ENCODE measurements around the gene TTC17.
"Not testable (repeated sequence)": the region's sequence is repeated elsewhere in the genome, so short reads cannot be mapped to it uniquely, and the experiment has no call there.

Gene TTC17

GRCh38 chr11:43447151-43447550 is 88.4 kb downstream of the TTC17 start:
- H3K27me3 ChIP-seq (ENCODE audit: control insufficient read depth, insufficient read depth, low read length, poor library complexity, severe bottlenecking), result no peaks in the 10 kb centered on the region
- H3K4me1 ChIP-seq (ENCODE audit: control insufficient read depth, insufficient read depth, low read length), result peaks cover 6% of the 10 kb centered on the region
- H3K9me3 ChIP-seq (ENCODE audit: control insufficient read depth, low read length), result no peaks in the 10 kb centered on the region
- H3K27ac ChIP-seq (ENCODE audit: insufficient read depth, low read depth, low read length, poor library complexity, severe bottlenecking), result no peak overlapping the region
- H3K36me3 ChIP-seq (ENCODE audit: control insufficient read depth, insufficient read depth, low read length), result peaks cover 56% of the 10 kb centered on the region
- no peak overlapping the region for H3K4me3 ChIP-seq (ENCODE audit: insufficient read depth, low read depth, low read length)

GRCh38 chr11:43458486-43458885 is 99.8 kb downstream of the TTC17 start:
- Histone ChIP-seq H3K4me1 (ENCODE audit: control insufficient read depth, insufficient read depth, low read length) (no peaks in the 10 kb centered on the region), H3K27ac (ENCODE audit: insufficient read depth, low read depth, low read length, poor library complexity, severe bottlenecking) (no peak overlapping the region), H3K9me3 (ENCODE audit: control insufficient read depth, low read length) (no peaks in the 10 kb centered on the region), H3K4me3 (ENCODE audit: insufficient read depth, low read depth, low read length) (no peak overlapping the region), H3K36me3 (ENCODE audit: control insufficient read depth, insufficient read depth, low read length) (peaks cover 26% of the 10 kb centered on the region), H3K27me3 (ENCODE audit: control insufficient read depth, insufficient read depth, low read length, poor library complexity, severe bottlenecking) (no peaks in the 10 kb centered on the region)
- 87 to 93% methylated on average over 1 to 2 of the region's 2 CpGs for WGBS, 2 experiments

- no peak overlapping the region for H3K4me3 ChIP-seq (ENCODE audit: insufficient read depth, low read depth, low read length)
- H3K9me3 ChIP-seq (ENCODE audit: control insufficient read depth, low read length), result no peaks in the 10 kb centered on the region
- H3K27me3 ChIP-seq (ENCODE audit: control insufficient read depth, insufficient read depth, low read length, poor library complexity, severe bottlenecking), result no peaks in the 10 kb centered on the region
- H3K36me3 ChIP-seq (ENCODE audit: control insufficient read depth, insufficient read depth, low read length), result peaks cover 23% of the 10 kb centered on the region
- WGBS, 2 experiments, result 94 to 100% methylated on average over 1 of the region's 1 CpG
- no peak overlapping the region for H3K27ac ChIP-seq (ENCODE audit: insufficient read depth, low read depth, low read length, poor library complexity, severe bottlenecking)
- H3K4me1 ChIP-seq (ENCODE audit: control insufficient read depth, insufficient read depth, low read length), result no peaks in the 10 kb centered on the region
These were observed 100.5 kb downstream of the TTC17 start for GRCh38 chr11:43459246-43459645.

- no peaks in the 10 kb centered on the region for H3K4me1 ChIP-seq (ENCODE audit: control insufficient read depth, insufficient read depth, low read length)
- H3K27ac ChIP-seq (ENCODE audit: insufficient read depth, low read depth, low read length, poor library complexity, severe bottlenecking), result no peak overlapping the region
- no peaks in the 10 kb centered on the region for H3K27me3 ChIP-seq (ENCODE audit: control insufficient read depth, insufficient read depth, low read length, poor library complexity, severe bottlenecking)
- H3K9me3 ChIP-seq (ENCODE audit: control insufficient read depth, low read length), result no peaks in the 10 kb centered on the region
- WGBS, 2 experiments, result 93 to 95% methylated on average over 1 of the region's 1 CpG
- H3K36me3 ChIP-seq (ENCODE audit: control insufficient read depth, insufficient read depth, low read length), result peaks cover 45% of the 10 kb centered on the region
- no peak overlapping the region for H3K4me3 ChIP-seq (ENCODE audit: insufficient read depth, low read depth, low read length)
These were observed 103.6 kb downstream of the TTC17 start for GRCh38 chr11:43462359-43462758.

- H3K4me3 ChIP-seq (ENCODE audit: insufficient read depth, low read depth, low read length), result no peak overlapping the region
- no peaks in the 10 kb centered on the region for H3K4me1 ChIP-seq (ENCODE audit: control insufficient read depth, insufficient read depth, low read length)
- H3K27me3 ChIP-seq (ENCODE audit: control insufficient read depth, insufficient read depth, low read length, poor library complexity, severe bottlenecking), result no peaks in the 10 kb centered on the region
- H3K36me3 ChIP-seq (ENCODE audit: control insufficient read depth, insufficient read depth, low read length), result peaks cover 22% of the 10 kb centered on the region
- no peak overlapping the region for H3K27ac ChIP-seq (ENCODE audit: insufficient read depth, low read depth, low read length, poor library complexity, severe bottlenecking)
- no peaks in the 10 kb centered on the region for H3K9me3 ChIP-seq (ENCODE audit: control insufficient read depth, low read length)
These were observed 109.2 kb downstream of the TTC17 start for GRCh38 chr11:43467958-43468357.

DNA sequence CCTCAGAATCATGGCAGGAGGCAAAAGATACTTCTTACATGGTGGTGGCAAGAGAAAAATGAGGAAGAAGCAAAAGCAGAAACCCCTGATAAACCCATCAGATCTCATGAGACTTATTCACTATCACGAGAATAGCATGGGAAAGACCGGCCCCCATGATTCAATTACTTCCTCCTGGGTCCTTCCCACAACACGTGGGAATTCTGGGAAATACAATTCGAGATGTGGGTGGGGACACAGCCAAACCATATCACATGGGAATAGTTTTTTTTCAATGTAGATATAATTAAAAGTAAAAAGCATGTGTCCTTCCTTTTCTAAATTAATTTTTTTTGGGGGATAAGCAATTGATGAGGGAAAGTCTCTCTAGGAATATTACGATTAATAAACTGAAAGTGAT is 118.8 kb downstream of the TTC17 start:
- 92 to 94% methylated on average over 4 to 5 of the region's 5 CpGs for WGBS, 2 experiments
- not testable (repeated sequence) for H3K9me3 ChIP-seq (ENCODE audit: control insufficient read depth, low read length)

DNA sequence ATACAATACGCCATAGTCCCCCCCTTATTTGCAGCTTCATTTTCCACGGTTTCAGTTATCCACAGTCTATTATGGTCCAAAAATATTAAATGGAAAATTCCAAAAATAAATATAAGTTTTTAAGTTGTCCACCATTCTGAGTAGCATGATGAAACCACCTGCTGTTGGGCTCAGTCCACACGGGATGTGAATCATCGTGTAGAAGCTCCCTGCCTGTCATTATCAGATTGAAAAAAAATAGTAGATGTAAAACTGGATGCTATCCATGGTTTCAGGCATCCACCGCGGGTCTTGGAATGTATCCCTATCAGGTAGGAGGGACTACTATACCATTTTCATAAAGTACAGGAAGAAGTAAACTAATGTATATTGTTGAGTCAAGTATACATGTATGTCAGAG is 127.4 kb downstream of the TTC17 start:
- WGBS, 2 experiments, result 93 to 96% methylated on average over 3 to 6 of the region's 6 CpGs
- no peaks in the 10 kb centered on the region for H3K27me3 ChIP-seq (ENCODE audit: control insufficient read depth, insufficient read depth, low read length, poor library complexity, severe bottlenecking)
- peaks cover 4% of the 10 kb centered on the region for H3K36me3 ChIP-seq (ENCODE audit: control insufficient read depth, insufficient read depth, low read length)
- H3K27ac ChIP-seq (ENCODE audit: insufficient read depth, low read depth, low read length, poor library complexity, severe bottlenecking), result no peak overlapping the region
- no peaks in the 10 kb centered on the region for H3K9me3 ChIP-seq (ENCODE audit: control insufficient read depth, low read length)
- no peak overlapping the region for H3K4me3 ChIP-seq (ENCODE audit: insufficient read depth, low read depth, low read length)
- no peaks in the 10 kb centered on the region for H3K4me1 ChIP-seq (ENCODE audit: control insufficient read depth, insufficient read depth, low read length)

More for the DNA sequence above, 118.8 kb downstream of the TTC17 start:
- not testable (repeated sequence) for H3K27me3 ChIP-seq (ENCODE audit: control insufficient read depth, insufficient read depth, low read length, poor library complexity, severe bottlenecking); H3K4me1 ChIP-seq (ENCODE audit: control insufficient read depth, insufficient read depth, low read length); H3K36me3 ChIP-seq (ENCODE audit: control insufficient read depth, insufficient read depth, low read length); H3K27ac ChIP-seq (ENCODE audit: insufficient read depth, low read depth, low read length, poor library complexity, severe bottlenecking); H3K4me3 ChIP-seq (ENCODE audit: insufficient read depth, low read depth, low read length)

GRCh38 chr11:43489869-43490465 is 131.2 kb downstream of the TTC17 start:
- H3K4me1 ChIP-seq (ENCODE audit: control insufficient read depth, insufficient read depth, low read length), result no peaks in the 10 kb centered on the region
- no peaks in the 10 kb centered on the region for H3K27me3 ChIP-seq (ENCODE audit: control insufficient read depth, insufficient read depth, low read length, poor library complexity, severe bottlenecking)
- H3K36me3 ChIP-seq (ENCODE audit: control insufficient read depth, insufficient read depth, low read length), result peaks cover 15% of the 10 kb centered on the region
- H3K9me3 ChIP-seq (ENCODE audit: control insufficient read depth, low read length), result no peaks in the 10 kb centered on the region
- WGBS, 2 experiments, result 94 to 98% methylated on average over 5 of the region's 5 CpGs
- no peak overlapping the region for H3K4me3 ChIP-seq (ENCODE audit: insufficient read depth, low read depth, low read length)
- no peak overlapping the region for H3K27ac ChIP-seq (ENCODE audit: insufficient read depth, low read depth, low read length, poor library complexity, severe bottlenecking)

- Histone ChIP-seq H3K9me3 (ENCODE audit: control insufficient read depth, low read length) (no peaks in the 10 kb centered on the region), H3K4me3 (ENCODE audit: insufficient read depth, low read depth, low read length) (no peak overlapping the region), H3K27ac (ENCODE audit: insufficient read depth, low read depth, low read length, poor library complexity, severe bottlenecking) (no peak overlapping the region), H3K4me1 (ENCODE audit: control insufficient read depth, insufficient read depth, low read length) (no peaks in the 10 kb centered on the region), H3K27me3 (ENCODE audit: control insufficient read depth, insufficient read depth, low read length, poor library complexity, severe bottlenecking) (no peaks in the 10 kb centered on the region), H3K36me3 (ENCODE audit: control insufficient read depth, insufficient read depth, low read length) (peaks cover 15% of the 10 kb centered on the region)
- WGBS, 2 experiments, result 96% methylated on average over 5 of the region's 5 CpGs
These were observed 134.0 kb downstream of the TTC17 start for GRCh38 chr11:43492701-43493100.

DNA sequence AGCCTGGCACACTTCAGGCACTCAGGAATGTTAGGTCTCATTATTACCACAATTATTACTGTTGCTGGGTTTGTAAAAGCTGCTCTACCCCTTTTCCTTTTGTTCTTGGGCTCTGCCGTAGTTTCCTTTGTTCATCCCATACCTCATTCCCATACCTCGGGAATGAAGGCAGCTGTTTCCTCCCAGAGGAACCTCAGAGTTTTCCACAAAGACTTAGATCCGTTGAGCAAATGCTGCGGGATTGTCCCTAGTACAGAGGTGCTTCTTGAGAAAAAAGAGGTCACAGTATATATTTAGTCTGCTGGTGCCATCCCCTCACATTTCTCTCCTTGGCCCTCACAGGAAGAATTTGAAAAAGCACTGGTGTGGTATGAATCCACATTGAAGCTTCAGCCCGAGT is 134.7 kb downstream of the TTC17 start:
- Histone ChIP-seq H3K9me3 (ENCODE audit: control insufficient read depth, low read length) (no peaks in the 10 kb centered on the region), H3K27ac (ENCODE audit: insufficient read depth, low read depth, low read length, poor library complexity, severe bottlenecking) (no peak overlapping the region), H3K4me1 (ENCODE audit: control insufficient read depth, insufficient read depth, low read length) (no peaks in the 10 kb centered on the region), H3K27me3 (ENCODE audit: control insufficient read depth, insufficient read depth, low read length, poor library complexity, severe bottlenecking) (no peaks in the 10 kb centered on the region), H3K4me3 (ENCODE audit: insufficient read depth, low read depth, low read length) (no peak overlapping the region), H3K36me3 (ENCODE audit: control insufficient read depth, insufficient read depth, low read length) (peaks cover 15% of the 10 kb centered on the region)
- WGBS, 2 experiments, result 86 to 88% methylated on average over 5 of the region's 5 CpGs

- no peak overlapping the region for H3K4me3 ChIP-seq (ENCODE audit: insufficient read depth, low read depth, low read length)
- H3K9me3 ChIP-seq (ENCODE audit: control insufficient read depth, low read length), result no peaks in the 10 kb centered on the region
- no peaks in the 10 kb centered on the region for H3K4me1 ChIP-seq (ENCODE audit: control insufficient read depth, insufficient read depth, low read length)
- no peak overlapping the region for H3K27ac ChIP-seq (ENCODE audit: insufficient read depth, low read depth, low read length, poor library complexity, severe bottlenecking)
- no peaks in the 10 kb centered on the region for H3K27me3 ChIP-seq (ENCODE audit: control insufficient read depth, insufficient read depth, low read length, poor library complexity, severe bottlenecking)
- WGBS, 2 experiments, result 85 to 86% methylated on average over 1 of the region's 1 CpG
- H3K36me3 ChIP-seq (ENCODE audit: control insufficient read depth, insufficient read depth, low read length), result peaks cover 7% of the 10 kb centered on the region
These were observed 138.4 kb downstream of the TTC17 start for GRCh38 chr11:43497144-43497543.

Measured in ectodermal cell (in vitro differentiated cells).